Endothelial cell of umbilical vein (primary cell): ENCODE measurements around the gene IFRD2. TPM values are rescaled to one million over a fixed set of nuclear protein-coding genes. Genes with fewer than 3 reads are reported as not detected.

Source experiments
- BruUV-seq: library from RNA; stranded (reverse); fragments of 400-500 nt; replicated peaks from 2 replicates; lab custom pipeline; 2021; lab: Mats Ljungman, UMichigan
- CTCF ChIA-PET: fragments of 300-600, 350-600 bp; sonication (Branson Sonifier 250); formaldehyde crosslinking; loops from one replicate; lab custom pipeline; 2021; ENCODE audit warnings: antibody characterized with exemption, inconsistent platforms; lab: Charles Lee
- POLR2A ChIA-PET: fragments of 300-600, 350-600 bp; sonication (Branson Sonifier 250); formaldehyde crosslinking; loops from one replicate; lab custom pipeline; 2021; ENCODE audit warnings: antibody characterized with exemption, inconsistent platforms; lab: Charles Lee
- DNase-seq: peaks from one replicate; pipeline ENCODE4 v3.0.0-alpha.2; 2011; ENCODE audit warnings: low read depth, low spot score
- FAIRE-seq: peaks from 2 replicates; lab custom pipeline; 2011; peaks lifted over from hg19 to GRCh38; lab: Jason Lieb, UNC
- H2AFZ ChIP-seq: 2 replicates; pipeline ENCODE4 v1.6.0; 2012; ENCODE audit warnings: low read depth, low read length, control low read depth, inconsistent platforms
- H3K27ac ChIP-seq: 2 replicates; pipeline ENCODE4 v1.5.1; 2011; ENCODE audit warnings: low read depth, mild to moderate bottlenecking, control low read depth, low read length, moderate library complexity; ENCODE audit not compliant: insufficient read depth
- H3K27me3 ChIP-seq, 2 experiments: 2 replicates each; pipeline versions ENCODE4 v1.6.0 to v1.6.1; 2011; ENCODE audit warnings: low read length in 2 of 2, mixed read lengths in 1 of 2; ENCODE audit not compliant: control insufficient read depth in 2 of 2, insufficient read depth in 2 of 2
- H3K36me3 ChIP-seq, 2 experiments: 2 replicates in 1 of 2; 3 replicates in 1 of 2; pipeline ENCODE4 v1.5.1; 2011; ENCODE audit warnings: low read length in 2 of 2, mild to moderate bottlenecking in 1 of 2, moderate library complexity in 1 of 2; ENCODE audit not compliant: control insufficient read depth in 2 of 2, insufficient read depth in 2 of 2; ENCODE audit errors: extremely low read depth in 1 of 2
- H3K4me1 ChIP-seq: 3 replicates; pipeline ENCODE4 v1.5.1; 2011; ENCODE audit warnings: mild to moderate bottlenecking, low read length; ENCODE audit not compliant: control insufficient read depth, insufficient read depth; ENCODE audit errors: extremely low read depth
- H3K4me2 ChIP-seq: 2 replicates; pipeline ENCODE4 v1.6.1; 2011; ENCODE audit warnings: low read length, control low read depth, mixed read lengths; ENCODE audit not compliant: insufficient read depth
- H3K4me3 ChIP-seq, 3 experiments: fragments of 200-600 bp in 1 of 3; sonication (generic), shearing (Covaris generic) in 1 of 3; replicated peaks in 1 of 3; 2 replicates each; pipeline ENCODE4 v1.5.1; 2011 to 2016; ENCODE audit warnings: control low read depth in 3 of 3, low read length in 3 of 3, mild to moderate bottlenecking in 2 of 3, inconsistent platforms in 1 of 3, low read depth in 1 of 3, moderate library complexity in 1 of 3; ENCODE audit not compliant: insufficient read depth in 1 of 3
- H3K79me2 ChIP-seq: 2 replicates; pipeline ENCODE4 v1.6.0; 2012; ENCODE audit warnings: low read length, inconsistent platforms; ENCODE audit not compliant: control insufficient read depth, insufficient read depth
- H3K9ac ChIP-seq: replicated peaks from 2 replicates; pipeline ENCODE3; 2011; ENCODE audit warnings: low read length, control low read depth; ENCODE audit not compliant: insufficient read depth; ENCODE audit errors: extremely low read depth
- H3K9me1 ChIP-seq: replicated peaks from 3 replicates; pipeline ENCODE4 v1.6.0; 2011; ENCODE audit warnings: mild to moderate bottlenecking, low read length; ENCODE audit not compliant: control insufficient read depth, insufficient read depth; ENCODE audit errors: extremely low read depth
- H3K9me3 ChIP-seq: replicated peaks from 2 replicates; pipeline ENCODE4 v1.5.1; 2012; ENCODE audit warnings: low read length, inconsistent platforms; ENCODE audit not compliant: control insufficient read depth, insufficient read depth
- H4K20me1 ChIP-seq: replicated peaks from 2 replicates; pipeline ENCODE3; 2011; ENCODE audit warnings: mild to moderate bottlenecking, low read length; ENCODE audit not compliant: control insufficient read depth, insufficient read depth; ENCODE audit errors: extremely low read depth
- CTCF ChIP-seq, 2 donors: IDR thresholded peaks; 1 replicate in 1 of 2; 2 replicates in 1 of 2; pipeline ENCODE4 v1.5.1; 2011; ENCODE audit warnings: low read length in 2 of 2, mild to moderate bottlenecking in 2 of 2, moderate library complexity in 2 of 2, control low read depth in 1 of 2, inconsistent platforms in 1 of 2, low read depth in 1 of 2; ENCODE audit not compliant: insufficient read depth in 1 of 2; ENCODE audit errors: extremely low read depth in 1 of 2
- EZH2 ChIP-seq: IDR thresholded peaks from 2 replicates; pipeline ENCODE4 v1.6.1; 2012; ENCODE audit warnings: borderline replicate concordance, low read depth, mild to moderate bottlenecking, moderate library complexity, low read length, inconsistent platforms; ENCODE audit not compliant: severe bottlenecking
- FOS ChIP-seq: IDR thresholded peaks from 2 replicates; pipeline ENCODE4 v1.6.1; 2011; ENCODE audit warnings: mild to moderate bottlenecking, low read length, moderate library complexity, borderline replicate concordance; ENCODE audit not compliant: insufficient read depth
- GATA2 ChIP-seq: IDR thresholded peaks from 2 replicates; pipeline ENCODE4 v1.7.0; 2011; ENCODE audit warnings: low read depth, mild to moderate bottlenecking, moderate library complexity, mixed read lengths, low read length; ENCODE audit not compliant: insufficient read length, insufficient read depth
- JUN ChIP-seq: IDR thresholded peaks from 2 replicates; pipeline ENCODE4 v1.6.1; 2011; ENCODE audit warnings: borderline replicate concordance, low read depth; ENCODE audit not compliant: insufficient read length, insufficient read depth
- MAX ChIP-seq: IDR thresholded peaks from 2 replicates; pipeline ENCODE4 v1.6.1; 2011; ENCODE audit not compliant: insufficient read depth, insufficient read length
- MYC ChIP-seq: IDR thresholded peaks from one replicate; pipeline ENCODE4 v1.6.1; 2011; ENCODE audit warnings: mild to moderate bottlenecking, low read depth, low read length
- POLR2A ChIP-seq: IDR thresholded peaks from 2 replicates; pipeline ENCODE4 v1.6.1; 2012; ENCODE audit warnings: low read depth, mild to moderate bottlenecking, control low read depth, low read length
- POLR2AphosphoS5 ChIP-seq: IDR thresholded peaks from 2 replicates; pipeline ENCODE4 v1.6.1; 2012; ENCODE audit warnings: low read depth, mild to moderate bottlenecking, control low read depth, low read length, moderate library complexity; ENCODE audit not compliant: insufficient read depth
- dilution Hi-C: fragments of 300-500 bp; cut with MboI; formaldehyde crosslinking; loops from one replicate; pipeline ENCODE4 v1.15.0; 2019; ENCODE audit warnings: low sequenced_read_pairs; ENCODE audit not compliant: extremely low pct_ligation_motif_present
- intact Hi-C: fragments of 100-400 bp; cut with micrococcal nuclease; formaldehyde crosslinking; loops from one replicate; pipeline ENCODE4 v1.10.0; 2022
- polyA plus RNA-seq, 4 experiments: library from polyadenylated mRNA; depleted of rRNA in 3 of 4; stranded (reverse) in 3 of 4; unstranded in 1 of 4; fragments of >200 nt; gene quantifications; 2 replicates each; pipeline versions ENCODE4 v1.2.1 to v1.2.3, GENCODE V29; 2011 to 2012; ENCODE audit warnings: missing spikeins in 1 of 4
- total RNA-seq: library from RNA; stranded (reverse); gene quantifications from 2 replicates; pipeline ENCODE4 v1.2.3, GENCODE V29; 2021

Gene IFRD2
- total and polyA plus RNA-seq, 2 donors (not counting 3 experiments of a cell fraction or from before 2014, with no cell fraction given): 99.4 to 111 TPM

DNA sequence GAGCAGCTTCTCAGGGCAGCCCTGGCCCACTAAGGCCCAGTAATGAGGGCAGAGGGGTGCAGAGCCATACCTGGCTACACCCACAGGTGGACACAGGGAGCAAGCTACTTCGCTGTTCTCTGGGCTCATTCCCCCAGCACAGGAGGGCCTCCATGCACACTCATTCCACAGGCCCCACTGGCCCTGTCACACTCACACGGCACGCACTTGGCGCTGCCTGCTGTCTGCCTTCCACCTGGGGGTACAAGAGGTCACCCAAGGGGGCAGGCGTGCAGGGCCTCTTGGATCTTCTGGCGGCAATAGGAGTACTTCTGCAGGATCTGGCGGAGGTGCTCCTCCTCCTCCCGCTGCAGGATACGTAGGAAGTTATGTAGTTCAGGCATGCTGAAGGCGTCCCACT is 38.1 kb upstream of the IFRD2 start:
- Histone ChIP-seq H3K36me3 (peaks cover 20 to 38% of the 10 kb centered on the region in 2 experiments), H4K20me1 (no peaks in the 10 kb centered on the region), H3K4me1 (peaks cover 34% of the 10 kb centered on the region), H3K27ac (no peak overlapping the region), H3K4me2 (no peak overlapping the region), H3K9me3 (no peaks in the 10 kb centered on the region), H3K9ac (no peak overlapping the region), H2AFZ (no peak overlapping the region), H3K79me2 (peaks cover 57% of the 10 kb centered on the region), H3K4me3 (no peak overlapping the region), H3K9me1 (no peaks in the 10 kb centered on the region), H3K27me3 (no peaks in the 10 kb centered on the region)
- dilution Hi-C loops: no loop called here
- TF ChIP-seq FOS: no peak
- no peak for TF ChIP-seq POLR2A
- TF ChIP-seq MYC: no peak
- TF ChIP-seq GATA2: no peak
- no peak for TF ChIP-seq MAX
- BruUV-seq: no TSS peak
- intact Hi-C loops: no loop called here
- ChIA-PET CTCF (no interaction called here), POLR2A (no interaction called here)
- FAIRE-seq: no peak
- DNase-seq: no peak

DNA sequence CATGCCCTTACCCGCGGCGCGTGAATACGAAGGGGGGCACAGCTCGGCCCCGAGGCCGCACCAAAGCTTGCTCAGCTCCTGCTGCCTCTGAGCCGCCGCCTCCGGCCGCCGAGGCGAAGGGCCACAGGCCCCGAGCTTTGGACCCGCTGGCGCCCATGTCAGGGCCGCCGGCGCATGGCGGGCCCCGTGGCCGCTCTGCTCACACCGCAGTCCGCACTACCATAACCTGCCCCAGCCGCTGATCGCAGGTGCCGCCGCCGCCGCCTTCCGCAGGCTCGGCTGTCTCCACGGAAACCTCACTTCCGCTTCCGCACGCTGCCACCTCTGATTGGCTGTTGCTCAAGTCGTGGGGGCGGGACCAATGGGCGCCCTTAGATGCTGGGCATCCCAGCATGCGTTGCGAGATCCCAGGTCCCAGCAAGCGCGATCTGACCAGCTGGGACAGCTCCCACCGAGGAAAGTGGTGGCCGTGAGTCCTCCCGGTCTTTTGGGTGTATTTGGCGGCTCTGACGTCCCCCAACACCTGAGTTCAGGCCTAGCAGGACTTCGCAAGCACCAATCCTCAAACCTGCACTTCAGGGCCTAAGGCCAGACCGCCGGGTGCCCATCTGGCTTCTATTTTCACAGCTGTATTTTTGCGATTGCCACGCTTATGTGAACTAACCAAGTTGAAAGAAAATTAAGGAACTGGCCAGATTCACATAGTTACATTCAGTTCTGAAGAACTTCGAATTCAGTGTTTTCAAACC is 35.9 kb upstream of the IFRD2 start, which contains the start of gene TUSC2:
Gene TUSC2 (minus strand): TSS at position 281 of the 749 bp plus-strand sequence. CDS start 124 bp downstream, at position 157.
- Histone ChIP-seq H3K9me1 (no peaks in the 10 kb centered on the region), H3K27me3 (no peaks in the 10 kb centered on the region), H2AFZ (peak within 1 kb of the TSS; percentile 42), H3K36me3 (peaks cover 20 to 39% of the 10 kb centered on the region in 2 experiments), H3K27ac (peak within 1 kb of the TSS; percentile 70), H3K9ac (peak within 1 kb of the TSS; percentile 87), H3K79me2 (peaks cover 35% of the 10 kb centered on the region), H3K4me3 (peak within 1 kb of the TSS; percentile 69 to 88 (median 86)), H3K4me2 (peak within 1 kb of the TSS; percentile 83), H3K4me1 (peaks cover 28% of the 10 kb centered on the region), H3K9me3 (no peaks in the 10 kb centered on the region), H4K20me1 (no peaks in the 10 kb centered on the region)
- no TSS peak for BruUV-seq
- FAIRE-seq: peak; percentile 99
- dilution Hi-C loops (no loop called here), intact Hi-C loops (loop anchor here (1.0 kb wide), 1 partner anchor 9 kb away; no protein-coding TSS in a partner anchor)
- CTCF ChIA-PET: interaction anchor here (0.8 to 1.8 kb wide), 5 partner anchors 8 to 102 kb away, joined by 3 to 13 read pairs (median 4); partner anchors contain the start of genes HYAL3 and NAA80
- POLR2A ChIA-PET: interaction anchor here (0.7 to 1.9 kb wide), 7 partner anchors 8 to 93 kb away, joined by 3 to 8 read pairs (median 4); partner anchors contain the start of genes GNAI2 and IFRD2
- TF ChIP-seq POLR2AphosphoS5 (peak; percentile 95), MYC (no peak), POLR2A (peak; percentile 96), EZH2 (no peak), CTCF (IDR thresholded peaks at IDR 0.05; ENCODE audit: extremely low read depth in 1 of 2, insufficient read depth in 1 of 2, low read depth in 1 of 2, low read length in 2 of 2) (no peak), JUN (no peak)
- DNase-seq: peak; percentile 97
